Neural crest cell (in vitro differentiated cells): ENCODE data around the gene FANK1. TPM values are rescaled to one million over a fixed set of nuclear protein-coding genes. Genes with fewer than 3 reads are reported as not detected.
A peak's percentile ranks its signal among the peaks of the same experiment; 100 is the strongest.

Experiments used
- DNase-seq: peaks from one replicate; pipeline ENCODE4 v3.0.0; 2021; ENCODE audit warnings: low read depth, mixed read lengths, low spot score
- H3K27ac Mint-ChIP-seq: one replicate; pipeline ENCODE4 v1.8.0; 2021; ENCODE audit warnings: mild to moderate bottlenecking, mixed read lengths; ENCODE audit not compliant: unreplicated experiment
- H3K27me3 Mint-ChIP-seq: 2 replicates; pipeline ENCODE4 v1.8.0; 2021; ENCODE audit warnings: low read depth, mild to moderate bottlenecking, mixed read lengths
- H3K36me3 Mint-ChIP-seq: 2 replicates; pipeline ENCODE4 v1.8.0; 2021; ENCODE audit warnings: low read depth, mild to moderate bottlenecking, mixed read lengths
- H3K4me1 Mint-ChIP-seq: 2 replicates; pipeline ENCODE4 v1.8.0; 2021; ENCODE audit warnings: mixed read lengths
- H3K4me3 Mint-ChIP-seq: one replicate; pipeline ENCODE4 v1.8.0; 2021; ENCODE audit warnings: mild to moderate bottlenecking, mixed read lengths
- H3K9me3 Mint-ChIP-seq: 2 replicates; pipeline ENCODE4 v1.8.0; 2021; ENCODE audit warnings: mixed read lengths
- total RNA-seq: library from RNA; stranded (reverse); gene quantifications from 2 replicates; pipeline ENCODE4 v1.2.1, GENCODE V29; 2021
- TF ChIP-seq, protein P1 (sequence below): fragments of 200-600 bp; sonication (generic); conservative IDR thresholded peaks from 2 replicates; pipeline ENCODE4 v1.5.0; 2021; ENCODE audit warnings: antibody characterized with exemption, mild to moderate bottlenecking

FANK1 gene
- total RNA-seq, 1 donor from 2014 or later = 2.4 TPM

- Mint-ChIP-seq H3K36me3 (peaks cover 26% of the 10 kb centered on the region), H3K4me3 (peak overlapping the region; percentile 10), H3K27me3 (no peaks in the 10 kb centered on the region), H3K9me3 (peaks cover 8% of the 10 kb centered on the region), H3K27ac (peak overlapping the region; percentile 96), H3K4me1 (peaks cover 42% of the 10 kb centered on the region)
- TF ChIP-seq, protein P1, sequence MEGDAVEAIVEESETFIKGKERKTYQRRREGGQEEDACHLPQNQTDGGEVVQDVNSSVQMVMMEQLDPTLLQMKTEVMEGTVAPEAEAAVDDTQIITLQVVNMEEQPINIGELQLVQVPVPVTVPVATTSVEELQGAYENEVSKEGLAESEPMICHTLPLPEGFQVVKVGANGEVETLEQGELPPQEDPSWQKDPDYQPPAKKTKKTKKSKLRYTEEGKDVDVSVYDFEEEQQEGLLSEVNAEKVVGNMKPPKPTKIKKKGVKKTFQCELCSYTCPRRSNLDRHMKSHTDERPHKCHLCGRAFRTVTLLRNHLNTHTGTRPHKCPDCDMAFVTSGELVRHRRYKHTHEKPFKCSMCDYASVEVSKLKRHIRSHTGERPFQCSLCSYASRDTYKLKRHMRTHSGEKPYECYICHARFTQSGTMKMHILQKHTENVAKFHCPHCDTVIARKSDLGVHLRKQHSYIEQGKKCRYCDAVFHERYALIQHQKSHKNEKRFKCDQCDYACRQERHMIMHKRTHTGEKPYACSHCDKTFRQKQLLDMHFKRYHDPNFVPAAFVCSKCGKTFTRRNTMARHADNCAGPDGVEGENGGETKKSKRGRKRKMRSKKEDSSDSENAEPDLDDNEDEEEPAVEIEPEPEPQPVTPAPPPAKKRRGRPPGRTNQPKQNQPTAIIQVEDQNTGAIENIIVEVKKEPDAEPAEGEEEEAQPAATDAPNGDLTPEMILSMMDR = no peak
- no peak for DNase-seq
Measured at GRCh38 chr10:126013489-126014281, 117.3 kb downstream of the FANK1 start.

DNA sequence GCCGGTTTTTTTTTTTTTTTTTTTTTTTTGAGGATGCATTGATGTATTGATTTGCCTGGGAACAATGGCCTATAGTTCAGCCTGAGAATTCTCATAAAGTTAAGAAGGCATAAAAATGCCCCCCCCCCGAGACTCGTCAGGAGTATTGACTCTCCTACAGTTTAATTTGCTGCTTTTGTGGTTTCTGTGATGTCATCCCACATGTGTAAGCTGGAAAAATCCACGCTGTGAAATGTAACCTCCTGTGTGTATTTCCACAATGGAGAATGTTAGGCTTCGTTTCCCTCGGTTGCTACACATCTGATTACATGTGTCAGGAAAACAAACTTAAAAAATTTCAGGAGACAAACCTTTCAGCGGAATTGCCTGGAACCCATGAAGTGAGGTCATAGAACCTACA lies 117.9 kb downstream of the FANK1 start:
- DNase-seq = no peak
- peaks cover 30% of the 10 kb centered on the region for H3K36me3 Mint-ChIP-seq
- peak overlapping the region; percentile 10 for H3K4me3 Mint-ChIP-seq
- H3K9me3 Mint-ChIP-seq = peaks cover 6% of the 10 kb centered on the region
- H3K4me1 Mint-ChIP-seq = peaks cover 35% of the 10 kb centered on the region
- no peak overlapping the region for H3K27ac Mint-ChIP-seq
- TF ChIP-seq, protein P1 = no peak
- H3K27me3 Mint-ChIP-seq = no peaks in the 10 kb centered on the region

GRCh38 chr10:126015413-126015812 lies 119.0 kb downstream of the FANK1 start:
- Mint-ChIP-seq H3K4me3 (peak overlapping the region; percentile 6), H3K4me1 (peaks cover 28% of the 10 kb centered on the region), H3K9me3 (peaks cover 6% of the 10 kb centered on the region), H3K27me3 (no peaks in the 10 kb centered on the region), H3K27ac (no peak overlapping the region), H3K36me3 (peaks cover 34% of the 10 kb centered on the region)
- DNase-seq = no peak
- TF ChIP-seq, protein P1 = no peak

- TF ChIP-seq, protein P1 = no peak
- Mint-ChIP-seq H3K36me3 (peaks cover 33% of the 10 kb centered on the region), H3K27ac (no peak overlapping the region), H3K27me3 (no peaks in the 10 kb centered on the region), H3K4me3 (no peak overlapping the region), H3K4me1 (peaks cover 28% of the 10 kb centered on the region), H3K9me3 (peaks cover 3% of the 10 kb centered on the region)
- DNase-seq = no peak
Measured at GRCh38 chr10:126016156-126016805, 119.9 kb downstream of the FANK1 start.

GRCh38 chr10:126016882-126017281 lies 120.5 kb downstream of the FANK1 start:
- TF ChIP-seq, protein P1 = no peak
- Mint-ChIP-seq H3K9me3 (peaks cover 4% of the 10 kb centered on the region), H3K4me1 (peaks cover 28% of the 10 kb centered on the region), H3K27ac (no peak overlapping the region), H3K4me3 (no peak overlapping the region), H3K27me3 (no peaks in the 10 kb centered on the region), H3K36me3 (peaks cover 34% of the 10 kb centered on the region)
- no peak for DNase-seq
